IMR-90 (cell line): ENCODE results near the gene LAMB1.

Source experiments
- MAZ ChIP-seq: IDR thresholded peaks from 2 replicates; pipeline ENCODE4 v1.6.1; 2012; ENCODE audit warnings: low read depth, mild to moderate bottlenecking, low read length, improper control_type of control experiment, moderate library complexity, borderline replicate concordance
- POLR2A ChIP-seq: IDR thresholded peaks from 2 replicates; pipeline ENCODE4 v1.6.1; 2012; ENCODE audit warnings: mild to moderate bottlenecking, low read depth, low read length
- RAD21 ChIP-seq: IDR thresholded peaks from 2 replicates; pipeline ENCODE4 v1.6.1; 2012; ENCODE audit warnings: low read length, improper control_type of control experiment
- RCOR1 ChIP-seq: IDR thresholded peaks from 2 replicates; pipeline ENCODE4 v1.6.1; 2012; ENCODE audit warnings: mild to moderate bottlenecking, low read length, improper control_type of control experiment; ENCODE audit not compliant: insufficient replicate concordance
- TF ChIP-seq, protein P1 (sequence below): conservative IDR thresholded peaks from 2 replicates; pipeline ENCODE4 v1.5.1; 2012; ENCODE audit warnings: mild to moderate bottlenecking, low read depth, low read length, improper control_type of control experiment

GRCh38 chr7:108014747-108015682 lies 12.1 kb upstream of the LAMB1 start:
- TF ChIP-seq, protein P1, sequence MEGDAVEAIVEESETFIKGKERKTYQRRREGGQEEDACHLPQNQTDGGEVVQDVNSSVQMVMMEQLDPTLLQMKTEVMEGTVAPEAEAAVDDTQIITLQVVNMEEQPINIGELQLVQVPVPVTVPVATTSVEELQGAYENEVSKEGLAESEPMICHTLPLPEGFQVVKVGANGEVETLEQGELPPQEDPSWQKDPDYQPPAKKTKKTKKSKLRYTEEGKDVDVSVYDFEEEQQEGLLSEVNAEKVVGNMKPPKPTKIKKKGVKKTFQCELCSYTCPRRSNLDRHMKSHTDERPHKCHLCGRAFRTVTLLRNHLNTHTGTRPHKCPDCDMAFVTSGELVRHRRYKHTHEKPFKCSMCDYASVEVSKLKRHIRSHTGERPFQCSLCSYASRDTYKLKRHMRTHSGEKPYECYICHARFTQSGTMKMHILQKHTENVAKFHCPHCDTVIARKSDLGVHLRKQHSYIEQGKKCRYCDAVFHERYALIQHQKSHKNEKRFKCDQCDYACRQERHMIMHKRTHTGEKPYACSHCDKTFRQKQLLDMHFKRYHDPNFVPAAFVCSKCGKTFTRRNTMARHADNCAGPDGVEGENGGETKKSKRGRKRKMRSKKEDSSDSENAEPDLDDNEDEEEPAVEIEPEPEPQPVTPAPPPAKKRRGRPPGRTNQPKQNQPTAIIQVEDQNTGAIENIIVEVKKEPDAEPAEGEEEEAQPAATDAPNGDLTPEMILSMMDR, result no peak
- TF ChIP-seq RAD21 (no peak), POLR2A (no peak), MAZ (no peak), RCOR1 (peak; percentile 50)
